HepG2 (cell line): ENCODE results near the gene NSD1. TPM values are rescaled to one million over a fixed set of nuclear protein-coding genes. Genes with fewer than 3 reads are reported as not detected.
A peak's percentile ranks its signal among the peaks of the same experiment; 100 is the strongest.

ENCODE experiments used
- ATF3 ChIP-seq: sonication (generic); formaldehyde crosslinking; IDR thresholded peaks from 2 replicates; pipeline ENCODE4 v1.4.0; 2020; ENCODE audit warnings: missing genetic modification reagents
- CAMTA2 ChIP-seq: sonication (generic); formaldehyde crosslinking; IDR thresholded peaks from 2 replicates; pipeline ENCODE4 v1.4.0; 2020; ENCODE audit warnings: mild to moderate bottlenecking, missing genetic modification reagents, borderline replicate concordance
- CSRNP1 ChIP-seq: sonication (generic); formaldehyde crosslinking; IDR thresholded peaks from 2 replicates; pipeline ENCODE4 v1.8.1; 2023; ENCODE audit warnings: mild to moderate bottlenecking, missing genetic modification reagents
- DBP ChIP-seq: sonication (generic); formaldehyde crosslinking; IDR thresholded peaks from 2 replicates; pipeline ENCODE4 v1.4.0; 2020; ENCODE audit warnings: missing genetic modification reagents; ENCODE audit errors: not compliant biosample characterization
- DR1 ChIP-seq: sonication (generic); formaldehyde crosslinking; IDR thresholded peaks from 2 replicates; pipeline ENCODE4 v1.8.0; 2021; ENCODE audit warnings: mild to moderate bottlenecking, missing genetic modification reagents, inconsistent platforms
- ETV5 ChIP-seq: IDR thresholded peaks from 2 replicates; pipeline ENCODE4 v1.6.1; 2018; ENCODE audit warnings: missing biosample characterization, missing genetic modification reagents, inconsistent platforms, borderline replicate concordance
- HBP1 ChIP-seq: IDR thresholded peaks from 2 replicates; pipeline ENCODE4 v1.6.1; 2016; ENCODE audit warnings: low read depth, control low read depth
- NRL ChIP-seq: sonication (generic); formaldehyde crosslinking; IDR thresholded peaks from 2 replicates; pipeline ENCODE4 v1.5.0; 2020; ENCODE audit warnings: missing genetic modification reagents, mild to moderate bottlenecking, moderate library complexity, borderline replicate concordance
- PHF8 ChIP-seq: sonication (generic); formaldehyde crosslinking; IDR thresholded peaks from 2 replicates; pipeline ENCODE4 v1.5.0; 2020; ENCODE audit warnings: missing genetic modification reagents
- POLR2AphosphoS5 ChIP-seq: IDR thresholded peaks from 2 replicates; pipeline ENCODE4 v1.6.1; 2012; ENCODE audit warnings: low read depth, low read length
- PRPF4 ChIP-seq: fragments of 200-400 bp; formaldehyde crosslinking; IDR thresholded peaks from 2 replicates; pipeline ENCODE4 v1.6.1; 2016; ENCODE audit warnings: low read length, low read depth; ENCODE audit not compliant: poor library complexity, severe bottlenecking
- REPIN1 ChIP-seq: sonication (generic); formaldehyde crosslinking; IDR thresholded peaks from 2 replicates; pipeline ENCODE4 v1.8.0; 2022; ENCODE audit warnings: missing genetic modification reagents, low read depth, mild to moderate bottlenecking, borderline replicate concordance
- SOX6 ChIP-seq, 2 experiments: fragments of 450-650 bp in 1 of 2; sonication (generic) in 1 of 2; formaldehyde crosslinking in 1 of 2; IDR thresholded peaks; 2 replicates each; pipeline versions ENCODE4 v1.4.0 to v1.6.1; 2017 to 2020; ENCODE audit warnings: antibody characterized with exemption in 1 of 2, mild to moderate bottlenecking in 1 of 2, missing genetic modification reagents in 1 of 2
- TBP ChIP-seq: sonication (generic); formaldehyde crosslinking; IDR thresholded peaks from 2 replicates; pipeline ENCODE4 v1.5.0; 2020; ENCODE audit warnings: missing genetic modification reagents
- TMF1 ChIP-seq: sonication (generic); formaldehyde crosslinking; IDR thresholded peaks from 2 replicates; pipeline ENCODE4 v1.8.1; 2022; ENCODE audit warnings: low read depth, missing genetic modification reagents
- TOPORS ChIP-seq: sonication (generic); formaldehyde crosslinking; IDR thresholded peaks from 2 replicates; pipeline ENCODE4 v1.8.0; 2023; ENCODE audit warnings: mild to moderate bottlenecking, missing genetic modification reagents
- ZBTB43 ChIP-seq: sonication (generic); formaldehyde crosslinking; conservative IDR thresholded peaks from 2 replicates; pipeline ENCODE4 v1.4.0; 2020; ENCODE audit warnings: missing genetic modification reagents
- ZFX ChIP-seq: sonication (generic); formaldehyde crosslinking; IDR thresholded peaks from 2 replicates; pipeline ENCODE4 v1.4.0; 2020; ENCODE audit warnings: mild to moderate bottlenecking, low read depth, missing genetic modification reagents, moderate library complexity
- ZNF607 ChIP-seq: sonication (generic); formaldehyde crosslinking; IDR thresholded peaks from 2 replicates; pipeline ENCODE4 v1.5.1; 2020; ENCODE audit warnings: missing genetic modification reagents, mild to moderate bottlenecking, borderline replicate concordance
- ZNF891 ChIP-seq: sonication (generic); formaldehyde crosslinking; IDR thresholded peaks from 2 replicates; pipeline ENCODE4 v1.5.0; 2020; ENCODE audit warnings: mild to moderate bottlenecking, missing genetic modification reagents
- ZSCAN5A ChIP-seq: sonication (generic); formaldehyde crosslinking; IDR thresholded peaks from 2 replicates; pipeline ENCODE4 v1.8.0; 2022; ENCODE audit warnings: mild to moderate bottlenecking, missing genetic modification reagents, borderline replicate concordance
- polyA plus RNA-seq, 8 experiments: library from polyadenylated mRNA; depleted of rRNA in 3 of 8; stranded (reverse) in 7 of 8; unstranded in 1 of 8; fragments of >200 nt; fragmentation: Illumina TruSeq in 4 of 8; extraction: Trizol in 4 of 8; gene quantifications; 2 replicates each; pipeline versions ENCODE4 v1.2.1 to v1.2.3, GENCODE V29; 2011 to 2016; ENCODE audit warnings: low read depth in 4 of 8, missing spikeins in 1 of 8, mixed read lengths in 1 of 8; ENCODE audit not compliant: insufficient read depth in 1 of 8
- total RNA-seq, 5 experiments: library from RNA; depleted of rRNA; stranded (reverse); fragments of >200 nt; fragmentation: Illumina TruSeq; extraction: Trizol; gene quantifications; 2 replicates each; pipeline ENCODE4 v1.2.3, GENCODE V29; 2016; ENCODE audit warnings: low read depth in 1 of 5

The NSD1 gene
- total and polyA plus RNA-seq, 2 of the 13 experiments (the other 11 are each of a cell fraction or from before 2014, with no cell fraction given): 0.01 to 0.09 TPM

- TF ChIP-seq SOX6 (IDR thresholded peaks at IDR 0.05): no peak
- TF ChIP-seq SOX6 (CRISPR knock-in tag; IDR thresholded peaks at IDR 0.05): peak; percentile 90
- TF ChIP-seq ZFX: peak; percentile 84
- TF ChIP-seq ZBTB43 (CRISPR knock-in tag): peak; percentile 54; the same call in 1 of the 2 replicates
- TF ChIP-seq ZNF891 (CRISPR knock-in tag): peak; percentile 91
- TF ChIP-seq DR1: peak; percentile 95
- TF ChIP-seq CAMTA2 (CRISPR knock-in tag): 0 out of 2 replicates have a peak, but pooled peaks have one; percentile 30
- peak; percentile 90 for TF ChIP-seq CSRNP1 (CRISPR knock-in tag)
- TF ChIP-seq DBP (CRISPR knock-in tag): peak; percentile 80
- 0 out of 2 replicates have a peak, but pooled peaks have one; percentile 68 for TF ChIP-seq TMF1 (CRISPR knock-in tag)
- peak; percentile 88 for TF ChIP-seq PHF8 (CRISPR knock-in tag)
- no peak for TF ChIP-seq HBP1 (CRISPR knock-in tag)
- TF ChIP-seq TBP (CRISPR knock-in tag): 0 out of 2 replicates have a peak, but pooled peaks have one; percentile 66
- peak; percentile 71; the same call in 1 of the 2 replicates for TF ChIP-seq ETV5 (CRISPR knock-in tag)
- TF ChIP-seq POLR2AphosphoS5: peak; percentile 70
- TF ChIP-seq ZNF607 (CRISPR knock-in tag): peak; percentile 68; the same call in 1 of the 2 replicates
- no peak for TF ChIP-seq TOPORS (CRISPR knock-in tag)
- TF ChIP-seq NRL (CRISPR knock-in tag): peak; percentile 97
- TF ChIP-seq REPIN1 (CRISPR knock-in tag): peak; percentile 58
- peak; percentile 97 for TF ChIP-seq PRPF4
- peak; percentile 43; the same call in 1 of the 2 replicates for TF ChIP-seq ATF3 (CRISPR knock-in tag)
- TF ChIP-seq ZSCAN5A (CRISPR knock-in tag): 0 out of 2 replicates have a peak, but pooled peaks have one; percentile 80
Measured at GRCh38 chr5:177086654-177087397, 46.7 kb upstream of the NSD1 start, which contains the start of gene FGFR4 (continued).
